NCI-H460 (cell line): ENCODE results near the gene WDR5. TPM values are rescaled to one million over a fixed set of nuclear protein-coding genes. Genes with fewer than 3 reads are reported as not detected.

Experiments used
- DNase-seq: peaks from one replicate; pipeline ENCODE4 v3.0.0-alpha.2; 2016; ENCODE audit warnings: low read depth; ENCODE audit errors: extremely low read depth
- total RNA-seq: library from RNA; depleted of rRNA; stranded (reverse); fragments of >200 nt; shearing (Covaris generic); gene quantifications from 2 replicates; pipeline ENCODE4 v1.2.3, GENCODE V29; 2014

WDR5 gene
- total RNA-seq, 1 experiment from 2014 or later: 32.3 TPM

DNA sequence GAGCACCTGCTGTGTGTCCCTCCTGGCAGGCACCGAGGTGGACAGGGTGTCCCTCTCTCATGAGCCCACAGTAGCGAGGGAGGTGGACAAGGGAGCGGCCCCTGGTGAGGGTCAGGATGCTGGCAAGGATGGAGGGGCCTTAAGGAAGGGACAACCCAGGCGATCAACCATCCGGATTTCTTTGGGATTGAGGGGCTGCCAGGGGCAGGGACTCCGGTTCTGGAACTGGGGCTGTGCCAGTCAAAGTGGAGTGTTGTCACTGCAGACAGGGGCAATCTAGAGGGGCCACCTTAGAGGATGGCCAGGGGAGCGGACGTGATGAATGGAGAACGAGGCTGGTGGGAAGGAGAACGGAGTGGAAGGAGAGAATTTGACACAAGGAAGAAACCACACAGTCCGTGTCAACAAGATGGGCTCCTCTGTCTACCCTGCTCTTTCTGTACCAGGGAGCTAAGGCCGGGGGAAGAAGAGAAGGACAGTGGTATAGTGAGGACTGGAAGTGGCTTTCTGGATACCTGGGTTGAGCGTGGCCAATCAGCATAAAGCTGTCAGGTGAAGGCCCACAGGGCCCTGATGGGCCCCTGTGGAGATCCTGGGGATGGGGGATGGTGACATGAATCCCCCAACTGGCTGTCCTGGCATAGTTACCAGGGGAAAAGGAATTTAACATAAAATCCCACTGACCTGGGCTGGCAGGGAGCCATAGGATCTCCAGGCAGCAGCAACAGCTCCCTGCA is 4.2 kb upstream of the WDR5 start:
- DNase-seq: no peak

DNA sequence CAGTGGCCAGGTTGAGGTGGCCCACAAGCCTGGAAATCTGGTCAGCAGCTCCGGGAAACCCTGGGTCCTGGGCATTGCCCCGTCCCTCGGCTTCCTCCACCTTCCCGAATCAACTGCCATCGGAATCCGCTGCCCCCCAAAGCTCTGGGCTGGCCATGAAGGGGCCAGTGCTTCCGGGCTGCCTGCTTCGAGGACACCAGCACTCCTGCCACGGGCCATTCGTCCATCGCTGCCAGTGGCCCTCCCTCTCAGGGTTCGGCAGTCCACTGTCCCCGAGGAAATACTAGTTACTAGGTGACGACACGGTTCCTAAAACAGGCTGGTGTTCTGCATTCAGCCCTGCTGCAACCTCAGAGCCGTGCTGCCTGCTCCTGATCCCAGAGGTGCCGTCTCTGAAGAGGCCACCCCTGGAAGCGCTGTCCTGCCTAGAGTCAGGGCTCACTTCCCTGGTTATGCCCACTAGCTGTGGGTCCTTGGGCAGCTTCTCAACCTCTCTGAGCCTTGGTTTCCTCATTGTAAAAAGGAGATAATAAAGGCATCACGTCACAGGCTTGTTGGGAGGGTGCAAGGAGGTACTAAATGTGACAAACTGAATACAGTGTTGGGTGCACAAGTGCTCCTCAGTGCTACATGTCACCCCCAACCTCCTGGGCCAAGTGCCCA is 3.5 kb upstream of the WDR5 start:
- no peak for DNase-seq

DNA sequence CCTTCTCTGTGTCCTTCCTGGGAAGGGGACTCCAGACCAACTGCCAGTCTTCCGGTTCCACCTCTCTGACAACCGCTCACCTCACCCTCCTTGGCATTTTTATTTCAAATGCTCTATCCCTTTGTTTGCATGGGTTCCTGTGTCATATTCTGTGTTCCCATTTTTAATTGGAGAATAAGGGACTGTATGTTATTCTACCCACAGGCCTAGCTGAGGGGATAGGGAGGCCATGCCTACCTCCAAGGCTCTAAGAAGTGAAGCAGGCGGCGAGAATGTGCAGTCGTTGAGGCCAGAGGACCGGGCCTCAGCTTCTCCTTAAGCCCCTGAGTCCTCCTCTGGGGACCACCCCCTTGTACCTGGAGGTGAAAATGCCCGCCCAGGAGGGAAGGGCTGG is 936 bp upstream of the WDR5 start:
- no peak for DNase-seq

DNA sequence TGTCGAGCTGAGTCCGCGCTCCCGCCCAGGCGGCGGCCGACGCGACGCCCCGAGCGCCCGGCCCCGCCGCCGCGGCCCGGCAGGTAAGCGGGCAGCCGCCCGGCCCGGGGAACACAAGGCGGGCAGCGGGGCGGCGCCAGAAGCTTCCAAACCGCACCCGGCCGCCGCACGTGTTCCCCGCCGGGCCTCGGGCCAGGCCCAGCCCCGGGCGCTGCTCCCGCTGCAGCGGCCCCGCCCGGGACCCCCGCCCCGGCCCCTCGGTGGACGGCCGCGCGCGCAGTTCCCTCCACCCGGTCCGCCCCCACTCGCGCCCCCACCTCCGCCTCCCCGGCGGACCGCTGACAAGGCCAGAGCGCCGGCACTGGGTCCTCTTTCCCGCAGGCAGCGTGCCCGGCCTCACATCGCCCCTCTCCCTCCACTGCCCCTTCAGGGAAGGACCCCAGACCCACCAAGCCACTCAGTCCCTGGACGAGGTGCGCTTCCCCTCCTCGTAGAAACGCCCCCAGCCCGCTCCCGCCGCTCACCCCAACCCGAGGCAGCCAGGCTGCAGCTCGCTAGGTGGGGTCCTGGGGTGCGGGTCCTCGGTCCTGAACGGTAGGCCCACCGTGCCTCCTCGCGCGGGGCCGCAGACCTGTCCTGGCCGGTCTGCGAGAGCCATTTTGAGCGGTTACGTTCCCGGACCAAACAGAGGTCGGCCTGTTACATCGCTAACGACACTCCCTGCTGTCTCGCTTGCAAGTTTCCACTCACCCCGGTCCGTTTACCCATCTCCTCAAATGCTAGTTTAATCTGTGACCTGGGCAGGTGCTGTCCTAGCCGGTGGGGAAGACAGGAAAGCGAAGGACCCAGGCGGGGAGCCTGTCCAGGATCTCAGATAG is 475 bp downstream of the WDR5 start:
- DNase-seq: no peak

DNA sequence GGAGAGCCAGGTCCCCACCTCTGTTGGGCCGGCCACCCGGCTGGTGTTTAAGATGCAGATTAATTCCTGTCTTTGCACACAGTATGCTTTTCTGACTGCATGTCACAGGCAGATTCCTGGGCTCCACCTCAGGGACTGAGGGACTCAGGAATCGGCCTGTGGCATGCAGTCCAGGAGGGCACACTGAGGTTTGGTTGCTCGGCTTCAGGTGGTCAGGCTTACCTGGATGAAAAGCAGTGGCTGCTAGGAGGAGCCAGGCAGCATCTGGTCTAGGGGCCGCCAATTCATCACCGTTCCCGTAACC is 1.1 kb downstream of the WDR5 start:
- no peak for DNase-seq

DNA sequence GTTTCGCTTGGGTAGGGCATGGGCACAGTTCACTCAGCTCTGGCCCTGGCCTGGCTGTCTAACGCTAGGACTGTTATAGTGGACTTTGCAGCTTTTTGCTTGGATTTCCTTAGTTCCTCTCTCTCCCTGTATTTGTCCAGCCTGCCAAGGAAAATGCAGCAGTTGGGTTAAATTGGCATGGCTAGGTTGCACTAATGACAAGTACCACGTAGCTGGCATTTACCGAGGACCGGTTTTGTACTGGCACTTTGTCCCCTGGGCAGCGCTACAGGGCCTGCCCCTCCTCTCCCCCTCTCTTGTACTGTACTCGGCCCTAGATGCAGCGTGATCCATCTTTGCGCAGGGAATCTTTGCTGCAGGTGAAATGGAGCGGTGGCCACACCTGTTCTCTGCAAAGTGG is 2.4 kb downstream of the WDR5 start:
- no peak for DNase-seq

DNA sequence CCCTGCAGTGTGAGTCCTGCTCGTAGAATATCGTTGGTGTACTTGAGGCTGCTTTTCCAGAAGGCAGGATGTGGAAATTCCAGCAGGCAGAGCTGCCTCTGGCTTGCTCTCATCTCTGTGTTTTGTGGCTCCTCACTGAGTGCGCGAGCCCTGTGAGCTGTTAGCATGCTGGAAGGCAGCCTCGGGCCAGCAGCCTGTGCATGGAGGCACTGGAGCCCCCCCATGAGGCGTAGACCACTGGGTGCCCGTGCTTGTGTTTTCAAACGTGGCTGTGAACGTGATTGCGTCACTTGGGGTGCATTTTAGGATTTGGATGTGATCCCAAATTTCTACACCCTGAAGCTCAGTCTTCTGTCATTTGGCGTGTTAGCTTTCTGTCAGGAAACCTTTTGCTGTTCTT is 3.2 kb downstream of the WDR5 start:
- DNase-seq: no peak

DNA sequence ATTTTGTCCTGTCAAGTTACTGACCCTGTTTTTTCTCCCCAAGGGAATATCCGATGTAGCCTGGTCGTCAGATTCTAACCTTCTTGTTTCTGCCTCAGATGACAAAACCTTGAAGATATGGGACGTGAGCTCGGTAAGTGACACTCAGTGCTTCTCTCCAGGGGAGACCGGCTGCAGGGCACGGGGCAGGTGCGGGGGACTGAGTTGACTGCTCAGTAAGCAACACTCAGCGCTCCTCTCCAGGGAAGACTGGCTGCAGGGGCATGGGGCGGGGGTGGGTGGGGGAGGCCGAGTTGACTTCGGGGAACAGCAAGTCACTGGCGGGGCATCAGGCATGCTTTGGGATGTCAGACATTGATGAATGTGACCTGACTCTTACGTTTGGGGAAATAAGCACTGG is 6.0 kb downstream of the WDR5 start:
- no peak for DNase-seq

DNA sequence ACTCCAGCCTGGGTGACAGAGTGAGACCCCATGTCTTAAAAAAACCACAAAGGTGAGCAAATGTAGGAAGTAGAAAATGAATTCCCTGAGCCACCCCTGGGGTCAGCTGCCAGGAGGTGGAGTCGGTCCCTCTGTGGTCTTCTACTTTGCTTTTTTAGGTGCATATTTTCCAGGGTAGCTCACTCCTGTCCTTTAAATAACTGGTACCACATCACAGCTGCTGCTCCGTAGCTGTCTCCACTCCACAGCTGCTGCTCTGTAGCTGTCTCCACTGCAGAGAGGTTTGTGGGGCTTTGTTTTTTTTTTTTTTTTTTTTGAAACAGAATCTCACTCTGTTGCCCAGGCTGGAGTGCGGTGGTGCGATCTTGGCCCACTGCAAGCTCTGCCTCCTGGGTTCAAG is 8.9 kb downstream of the WDR5 start:
- DNase-seq: no peak

DNA sequence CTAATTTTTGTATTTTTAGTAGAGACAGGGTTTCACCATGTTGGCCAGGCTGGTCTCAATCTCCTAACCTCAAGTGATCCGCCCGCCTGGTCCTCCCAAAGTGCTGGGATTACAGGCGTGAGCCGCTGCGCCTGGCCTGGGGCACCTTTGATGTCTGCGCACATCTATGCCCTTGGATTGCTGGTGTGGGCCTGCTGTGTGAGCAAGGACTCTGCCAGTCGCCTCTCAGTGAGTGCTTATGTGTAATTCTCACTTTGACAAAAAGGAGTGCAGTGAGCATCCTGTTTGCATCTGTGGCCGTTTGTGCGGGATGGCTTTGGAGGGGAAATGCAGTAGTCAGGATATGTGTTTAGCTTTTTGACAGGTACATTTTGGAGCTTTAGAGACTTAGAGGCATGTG is 9.4 kb downstream of the WDR5 start:
- DNase-seq: no peak

DNA sequence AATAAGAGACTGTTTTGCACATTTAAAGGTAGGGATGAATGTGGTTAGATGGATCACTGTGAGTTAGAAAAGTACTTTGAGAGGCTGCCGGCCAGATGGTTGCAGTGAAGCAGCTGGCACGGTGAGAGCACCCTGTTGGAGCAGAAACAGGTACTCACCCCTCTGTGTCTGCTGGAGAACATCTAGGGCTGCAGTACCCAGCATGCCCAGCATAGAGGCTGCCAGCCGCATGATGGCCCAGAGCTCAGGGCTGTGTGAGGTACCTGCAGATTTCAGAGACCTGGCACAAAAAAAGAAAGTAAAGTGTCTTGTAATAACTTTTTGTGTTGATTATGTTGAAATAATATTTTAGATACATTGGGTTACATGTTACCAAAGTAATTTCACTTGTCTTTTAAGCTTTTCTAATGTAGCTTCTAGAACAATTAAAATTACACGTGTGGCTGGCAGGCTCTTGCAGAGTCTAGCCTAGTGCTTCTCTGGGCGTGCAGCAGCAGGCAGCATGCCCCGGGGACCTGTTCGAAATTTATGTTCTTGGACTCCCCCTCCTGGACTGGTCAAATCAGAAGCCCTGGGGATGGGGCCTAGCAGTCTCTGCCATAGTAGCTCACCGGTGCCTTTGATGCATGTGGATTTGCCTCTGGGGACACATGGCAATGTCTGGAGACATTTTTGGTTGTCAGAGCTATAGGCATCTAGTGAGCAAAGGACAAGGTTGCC is 11.1 kb downstream of the WDR5 start:
- DNase-seq: no peak

DNA sequence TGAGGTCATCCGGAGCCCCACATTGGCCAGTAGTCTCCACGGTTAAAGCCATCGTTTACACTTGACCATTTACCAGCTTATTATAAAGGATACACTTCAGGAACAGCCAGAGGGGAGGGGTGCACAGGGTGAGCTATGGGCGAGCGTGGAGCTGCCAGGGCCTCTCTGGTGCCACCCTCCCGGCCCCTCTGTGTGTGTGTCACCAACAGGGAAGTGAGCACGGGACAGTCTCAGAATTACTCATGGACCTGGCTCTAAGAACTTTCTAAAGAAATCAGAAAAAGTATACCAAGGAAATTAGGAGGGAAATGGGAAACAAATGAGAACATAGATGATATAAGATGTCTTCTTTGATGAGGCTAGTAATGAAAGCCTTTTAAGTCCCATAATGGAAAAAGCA is 13.5 kb downstream of the WDR5 start:
- no peak for DNase-seq

DNA sequence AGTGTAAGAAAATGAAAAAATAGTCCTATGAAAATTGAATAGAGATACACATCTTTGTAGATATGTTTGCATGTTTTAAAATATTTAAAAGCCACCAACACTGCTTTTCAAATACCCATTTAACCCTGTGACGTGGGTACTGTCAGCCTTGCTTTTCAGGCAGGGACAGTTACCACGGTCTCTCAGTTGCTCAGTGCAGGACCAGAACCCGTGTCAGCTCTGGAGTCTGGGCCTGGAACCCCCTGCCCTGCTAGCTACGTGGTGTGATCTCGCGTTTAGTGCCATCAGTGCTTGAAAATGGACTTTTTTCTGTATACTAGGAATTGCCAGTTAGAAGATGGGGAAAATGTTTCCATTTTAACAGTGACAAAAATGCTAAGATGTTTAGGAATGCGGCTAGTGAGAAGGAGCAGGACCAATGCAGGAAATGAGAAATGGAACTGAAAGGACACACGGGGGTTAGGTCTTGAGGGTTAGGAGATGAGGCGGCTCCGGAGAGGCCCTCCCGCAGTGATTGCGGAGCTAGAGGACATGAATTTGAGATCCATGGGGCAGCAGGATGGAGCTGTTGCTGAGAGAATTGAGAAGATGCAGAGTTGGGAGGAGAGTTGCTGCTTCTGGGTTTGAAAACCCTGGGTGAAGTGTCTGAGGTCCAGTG is 14.8 kb downstream of the WDR5 start:
- DNase-seq: no peak

DNA sequence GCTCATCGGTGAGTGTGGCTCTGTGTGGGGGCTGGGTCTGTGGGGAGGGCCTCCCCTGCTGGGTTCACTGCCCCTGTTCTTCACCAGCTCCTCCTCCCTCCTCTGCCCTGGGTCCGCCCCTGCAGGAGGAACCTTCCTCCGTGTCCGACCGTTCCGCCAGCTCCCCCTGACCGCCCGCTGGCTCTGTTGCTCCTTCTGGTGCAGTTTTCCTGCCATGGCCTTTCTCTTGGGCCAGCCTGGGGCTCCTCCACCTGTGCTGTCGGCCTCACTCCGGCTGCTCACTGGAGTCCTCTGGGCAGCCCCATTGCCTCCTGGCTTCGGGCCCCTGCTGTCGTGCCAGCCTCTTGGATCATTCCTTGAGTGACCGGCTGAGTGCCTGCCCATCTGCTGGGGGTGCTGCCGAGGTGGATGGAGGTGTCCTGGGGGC is 16.2 kb downstream of the WDR5 start:
- DNase-seq: no peak

DNA sequence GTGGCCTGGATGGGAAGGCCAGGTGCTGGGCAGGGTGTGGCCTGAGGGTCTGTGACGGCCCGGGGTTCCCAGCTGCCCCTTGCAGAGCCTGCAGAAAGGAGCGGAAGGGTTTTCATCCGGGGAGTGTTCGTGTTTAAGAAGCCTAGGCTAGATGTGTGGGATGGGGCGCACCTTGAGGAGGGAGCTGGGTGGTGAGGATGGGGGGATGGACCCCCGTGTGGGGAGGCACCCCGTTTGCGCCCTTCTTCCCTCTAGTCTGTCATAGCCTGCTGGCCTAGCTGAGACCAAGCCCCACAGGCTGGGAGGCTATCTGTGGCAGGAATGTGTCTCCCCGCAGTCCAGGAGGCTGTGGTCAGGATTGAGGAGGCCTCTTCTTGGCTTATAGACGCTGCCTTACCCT is 16.6 kb downstream of the WDR5 start:
- no peak for DNase-seq

DNA sequence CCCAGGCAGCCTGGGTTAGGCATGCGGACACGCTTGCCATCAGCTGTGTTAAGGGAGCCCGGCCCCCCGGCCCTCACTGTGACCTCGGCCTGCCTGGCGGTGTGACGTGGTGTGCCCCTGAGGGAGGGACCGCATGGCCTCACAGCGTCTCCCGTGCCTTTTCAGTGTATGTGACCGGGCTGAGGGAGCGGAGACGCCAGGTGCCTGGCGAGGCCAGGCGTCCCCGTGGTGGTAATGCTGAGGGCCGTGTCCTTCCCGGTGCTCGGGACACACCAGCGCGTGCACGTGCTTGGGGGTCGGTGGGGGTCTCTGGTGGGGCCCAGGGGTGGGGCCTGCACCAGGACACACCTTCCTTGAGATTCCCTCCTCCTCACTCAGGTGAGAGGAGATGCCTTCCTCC is 17.6 kb downstream of the WDR5 start:
- no peak for DNase-seq

DNA sequence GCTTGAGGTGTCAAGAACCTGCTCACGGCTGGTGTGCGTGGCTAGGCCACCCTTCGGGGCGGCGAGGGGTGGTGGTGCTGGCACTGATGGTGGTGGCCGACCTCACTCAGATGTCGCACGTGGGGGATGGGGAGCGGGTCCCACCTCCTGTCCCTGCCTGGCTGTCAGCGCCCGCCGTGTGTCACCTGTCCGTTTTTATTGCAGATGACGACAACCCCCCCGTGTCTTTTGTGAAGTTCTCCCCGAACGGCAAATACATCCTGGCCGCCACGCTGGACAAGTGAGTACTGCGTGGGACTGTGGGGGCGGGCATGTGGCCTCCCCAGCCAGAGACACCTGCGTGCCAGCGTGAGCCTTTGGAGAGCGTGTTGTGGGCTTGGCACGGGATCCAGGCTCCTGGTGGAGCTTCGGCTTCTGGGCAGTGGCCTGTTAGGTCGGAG is 18.4 kb downstream of the WDR5 start:
- no peak for DNase-seq

DNA sequence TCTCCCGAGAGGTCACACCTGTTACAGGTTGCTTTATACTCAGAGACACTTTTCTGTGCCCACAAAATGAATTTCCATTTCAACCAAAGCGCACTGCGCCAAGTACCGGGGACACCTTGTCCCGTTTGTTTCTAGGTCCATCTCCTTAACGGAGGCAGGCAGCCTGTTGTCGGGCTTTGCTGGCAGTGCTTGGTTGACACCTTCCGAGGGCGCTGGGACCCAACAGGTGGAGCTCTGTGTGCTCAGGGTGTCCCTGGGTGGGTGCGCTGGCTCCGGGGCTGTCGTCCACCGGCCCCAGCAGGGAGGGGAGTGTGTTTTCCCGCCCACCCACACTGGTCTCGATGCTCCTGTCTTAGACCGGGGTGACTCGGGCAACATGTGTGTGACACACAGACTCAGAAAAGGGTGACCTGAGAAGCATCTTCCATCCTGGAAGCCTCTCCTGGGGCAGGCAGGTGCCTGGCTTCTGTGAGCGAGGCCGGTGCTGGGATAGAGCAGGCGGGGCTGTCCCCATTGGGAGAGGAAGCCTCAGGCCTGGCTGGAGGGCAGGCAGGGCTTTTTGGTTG is 20.0 kb downstream of the WDR5 start:
- no peak for DNase-seq

DNA sequence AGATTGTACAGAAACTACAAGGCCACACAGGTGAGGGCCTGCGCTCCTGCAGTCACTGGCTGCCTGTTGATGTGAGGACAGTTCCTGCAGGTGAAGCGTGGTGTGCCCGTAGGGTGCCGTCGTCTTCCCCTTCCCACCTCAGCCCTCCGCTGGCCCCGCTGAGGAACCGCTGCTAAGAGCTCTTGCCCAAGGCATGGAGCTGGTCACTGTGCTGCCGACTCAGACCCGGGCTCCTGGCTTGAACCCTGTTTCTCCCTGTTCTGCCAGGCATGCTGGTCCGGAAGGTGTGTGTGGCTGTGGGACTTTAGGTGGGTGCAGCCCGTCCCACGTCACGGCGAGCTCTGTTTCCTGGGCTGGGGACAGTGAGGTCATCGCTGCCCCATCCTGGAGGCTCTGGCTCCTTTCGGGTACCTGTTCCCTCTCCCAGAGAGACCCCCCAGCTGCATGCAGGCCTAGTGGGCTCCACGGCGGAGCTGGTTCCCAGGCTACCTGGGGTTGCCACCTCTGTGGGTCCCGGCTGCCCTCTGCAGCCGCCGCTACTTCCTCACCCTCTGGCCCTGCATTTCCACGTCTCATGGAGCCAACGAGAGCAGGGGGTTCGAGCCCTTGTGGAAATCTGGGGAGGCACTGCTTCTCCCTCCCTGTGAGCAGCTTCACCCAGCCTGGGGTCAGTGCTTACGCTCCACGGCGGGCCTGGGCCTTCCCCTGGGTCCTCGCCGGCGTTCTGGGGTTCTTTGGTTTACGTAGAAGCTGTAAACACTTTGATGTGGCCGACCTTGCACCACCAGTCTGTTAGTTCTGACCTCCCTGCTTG is 20.9 kb downstream of the WDR5 start:
- no peak for DNase-seq
